Endodermal cell (in vitro differentiated cells): ENCODE measurements around the gene OSTN. TPM values are rescaled to one million over a fixed set of nuclear protein-coding genes. Genes with fewer than 3 reads are reported as not detected.

ENCODE experiments used
- DNase-seq: peaks from one replicate; pipeline ENCODE4 v3.0.0-alpha.2; 2017
- H3K27ac ChIP-seq: 2 replicates; pipeline ENCODE4 v1.5.1; 2013; ENCODE audit warnings: mild to moderate bottlenecking, low read depth, low read length, moderate library complexity
- H3K27me3 ChIP-seq: 2 replicates; pipeline ENCODE4 v1.6.1; 2013; ENCODE audit warnings: mild to moderate bottlenecking, low read length, moderate library complexity; ENCODE audit not compliant: insufficient read depth, control insufficient read depth, poor library complexity, severe bottlenecking
- H3K36me3 ChIP-seq: 2 replicates; pipeline ENCODE4 v1.7.0; 2013; ENCODE audit warnings: mild to moderate bottlenecking, low read length, moderate library complexity; ENCODE audit not compliant: control insufficient read depth, insufficient read depth
- H3K4me1 ChIP-seq: one replicate; pipeline ENCODE4 v1.7.0; 2013; ENCODE audit warnings: low read length; ENCODE audit not compliant: control insufficient read depth, insufficient read depth
- H3K4me3 ChIP-seq: 2 replicates; pipeline ENCODE4 v1.5.1; 2013; ENCODE audit warnings: mild to moderate bottlenecking, low read length, moderate library complexity
- H3K9ac ChIP-seq: 2 replicates; pipeline ENCODE4 v1.6.1; 2013; ENCODE audit warnings: mild to moderate bottlenecking, low read length, moderate library complexity; ENCODE audit not compliant: poor library complexity, severe bottlenecking; ENCODE audit errors: extremely low read depth
- H3K9me3 ChIP-seq: 2 replicates; pipeline ENCODE4 v1.6.1; 2013; ENCODE audit warnings: mild to moderate bottlenecking, low read length, moderate library complexity; ENCODE audit not compliant: control insufficient read depth
- H3K27ac Mint-ChIP-seq: 2 replicates; pipeline ENCODE4 v1.8.0; 2020; ENCODE audit warnings: mixed read lengths
- H3K27me3 Mint-ChIP-seq: 2 replicates; pipeline ENCODE4 v1.8.0; 2021; ENCODE audit warnings: mild to moderate bottlenecking, mixed read lengths; ENCODE audit not compliant: insufficient read depth
- H3K36me3 Mint-ChIP-seq: 2 replicates; pipeline ENCODE4 v1.8.0; 2020; ENCODE audit warnings: low read depth, mixed read lengths
- H3K4me1 Mint-ChIP-seq: 2 replicates; pipeline ENCODE4 v1.8.0; 2020; ENCODE audit warnings: mixed read lengths
- H3K4me3 Mint-ChIP-seq: 2 replicates; pipeline ENCODE4 v1.8.0; 2020; ENCODE audit warnings: mild to moderate bottlenecking, moderate library complexity, mixed read lengths
- H3K9me3 Mint-ChIP-seq: 2 replicates; pipeline ENCODE4 v1.8.0; 2020; ENCODE audit warnings: mild to moderate bottlenecking, mixed read lengths
- WGBS, 2 experiments: methylation state at CpG; one replicate each; pipeline versions ENCODE4 v1.1.5 to v1.1.7; 2013; ENCODE audit warnings: missing lambda C conversion rate in 2 of 2, mixed read lengths in 1 of 2; ENCODE audit not compliant: insufficient coverage in 1 of 2, insufficient read length in 1 of 2; 5-methylcytosine and 5-hydroxymethylcytosine counted together
- total RNA-seq, 2 donors: library from RNA; stranded (reverse); fragmentation: NEBNext Ultra II Directional in 1 of 2; extraction: Animal tissue kit (Norgen Biotek cat#: 25700) in 1 of 2; gene quantifications; 2 replicates in 1 of 2; 3 replicates in 1 of 2; pipeline ENCODE4 v1.2.1, GENCODE V29; 2021
- TF ChIP-seq, protein P1 (sequence below): fragments of 200-600 bp; sonication (generic); conservative IDR thresholded peaks from 2 replicates; pipeline ENCODE4 v1.5.0; 2021; ENCODE audit warnings: antibody characterized with exemption, mild to moderate bottlenecking

OSTN gene
- total RNA-seq, 2 donors from 2014 or later = not detected

GRCh38 chr3:191280882-191281281 lies 81.8 kb downstream of the OSTN start:
- H3K9ac ChIP-seq = no peak overlapping the region
- Mint-ChIP-seq H3K9me3 (no peaks in the 10 kb centered on the region), H3K36me3 (no peaks in the 10 kb centered on the region), H3K27me3 (no peaks in the 10 kb centered on the region), H3K4me3 (no peak overlapping the region), H3K4me1 (no peaks in the 10 kb centered on the region), H3K27ac (no peak overlapping the region)
- no peaks in the 10 kb centered on the region for H3K4me1 ChIP-seq
- TF ChIP-seq, protein P1, sequence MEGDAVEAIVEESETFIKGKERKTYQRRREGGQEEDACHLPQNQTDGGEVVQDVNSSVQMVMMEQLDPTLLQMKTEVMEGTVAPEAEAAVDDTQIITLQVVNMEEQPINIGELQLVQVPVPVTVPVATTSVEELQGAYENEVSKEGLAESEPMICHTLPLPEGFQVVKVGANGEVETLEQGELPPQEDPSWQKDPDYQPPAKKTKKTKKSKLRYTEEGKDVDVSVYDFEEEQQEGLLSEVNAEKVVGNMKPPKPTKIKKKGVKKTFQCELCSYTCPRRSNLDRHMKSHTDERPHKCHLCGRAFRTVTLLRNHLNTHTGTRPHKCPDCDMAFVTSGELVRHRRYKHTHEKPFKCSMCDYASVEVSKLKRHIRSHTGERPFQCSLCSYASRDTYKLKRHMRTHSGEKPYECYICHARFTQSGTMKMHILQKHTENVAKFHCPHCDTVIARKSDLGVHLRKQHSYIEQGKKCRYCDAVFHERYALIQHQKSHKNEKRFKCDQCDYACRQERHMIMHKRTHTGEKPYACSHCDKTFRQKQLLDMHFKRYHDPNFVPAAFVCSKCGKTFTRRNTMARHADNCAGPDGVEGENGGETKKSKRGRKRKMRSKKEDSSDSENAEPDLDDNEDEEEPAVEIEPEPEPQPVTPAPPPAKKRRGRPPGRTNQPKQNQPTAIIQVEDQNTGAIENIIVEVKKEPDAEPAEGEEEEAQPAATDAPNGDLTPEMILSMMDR = no peak
- peaks cover 9% of the 10 kb centered on the region for H3K9me3 ChIP-seq
- no peaks in the 10 kb centered on the region for H3K27me3 ChIP-seq
- H3K4me3 ChIP-seq = no peak overlapping the region
- H3K36me3 ChIP-seq = no peaks in the 10 kb centered on the region
- H3K27ac ChIP-seq = no peak overlapping the region
- DNase-seq = no peak

GRCh38 chr3:191282251-191283185 lies 83.5 kb downstream of the OSTN start:
- no peak for DNase-seq
- H3K4me1 ChIP-seq = peaks cover 5% of the 10 kb centered on the region
- no peaks in the 10 kb centered on the region for H3K36me3 ChIP-seq
- Mint-ChIP-seq H3K9me3 (no peaks in the 10 kb centered on the region), H3K36me3 (no peaks in the 10 kb centered on the region), H3K4me3 (no peak overlapping the region), H3K4me1 (peaks cover 14% of the 10 kb centered on the region), H3K27me3 (no peaks in the 10 kb centered on the region), H3K27ac (no peak overlapping the region)
- TF ChIP-seq, protein P1 = no peak
- H3K4me3 ChIP-seq = no peak overlapping the region
- H3K27me3 ChIP-seq = no peaks in the 10 kb centered on the region
- 80 to 87% methylated on average over 1 to 4 of the region's 4 CpGs for WGBS, 2 experiments
- H3K9me3 ChIP-seq = peaks cover 9% of the 10 kb centered on the region
- H3K27ac ChIP-seq = no peak overlapping the region
- no peak overlapping the region for H3K9ac ChIP-seq

DNA sequence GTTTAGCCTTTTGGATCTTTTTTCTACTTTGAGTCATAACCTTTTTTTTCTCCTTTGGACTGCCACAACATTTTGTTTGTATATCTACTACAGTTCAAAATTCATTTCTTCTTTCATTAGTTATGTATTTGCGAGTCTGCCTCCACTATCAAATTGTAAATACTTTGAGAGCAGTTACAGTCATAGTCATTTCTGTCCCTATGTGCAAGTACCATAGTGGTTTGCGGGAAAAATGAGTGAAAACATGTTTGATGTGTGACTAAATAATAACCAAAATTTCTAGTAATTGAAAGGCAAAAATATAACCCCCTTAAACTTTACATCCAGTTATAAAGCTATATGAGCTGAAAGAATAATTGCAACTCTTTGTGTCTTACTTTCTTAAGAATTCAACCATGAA lies 84.4 kb downstream of the OSTN start:
- H3K4me1 Mint-ChIP-seq = peaks cover 15% of the 10 kb centered on the region
- no peak overlapping the region for H3K9ac ChIP-seq
- H3K4me3 ChIP-seq = no peak overlapping the region
- no peaks in the 10 kb centered on the region for H3K36me3 ChIP-seq
- TF ChIP-seq, protein P1 = no peak
- peaks cover 9% of the 10 kb centered on the region for H3K9me3 ChIP-seq
- no peak overlapping the region for H3K27ac Mint-ChIP-seq
- no peak for DNase-seq
- 100% methylated on average over 1 of the region's 2 CpGs; no CpG with 5 or more reads in 1 of the 2 experiments for WGBS, 2 experiments
- H3K4me1 ChIP-seq = peaks cover 5% of the 10 kb centered on the region
- no peaks in the 10 kb centered on the region for H3K36me3 Mint-ChIP-seq
- H3K27ac ChIP-seq = no peak overlapping the region
- H3K27me3 Mint-ChIP-seq = no peaks in the 10 kb centered on the region
- H3K27me3 ChIP-seq = no peaks in the 10 kb centered on the region
- H3K4me3 Mint-ChIP-seq = no peak overlapping the region
- no peaks in the 10 kb centered on the region for H3K9me3 Mint-ChIP-seq
